ENCODE data around the gene DNAH3. TPM values are rescaled to one million over a fixed set of nuclear protein-coding genes. Genes with fewer than 3 reads are reported as not detected.

Gene DNAH3
- polyA plus RNA-seq, 2 of the 4 experiments (the other 2 are of a cell fraction) = 0.37 to 0.81 TPM

- 64% methylated on average over 3 of the region's 3 CpGs for WGBS (ENCODE audit: missing lambda C conversion rate)
- no peak overlapping the region for H3K27ac ChIP-seq
- no peak for ATAC-seq
- ChIA-PET POLR2A (interaction anchor here (0.6 kb wide), 1 partner anchor 1061 kb away, joined by 4 read pairs; no protein-coding TSS in a partner anchor), CTCF (interaction anchor here (1.7 to 6.6 kb wide), 2 partner anchors 7 to 227 kb away, joined by 3 to 31 read pairs; no protein-coding TSS in a partner anchor)
- H3K4me2 ChIP-seq = no peak overlapping the region
- no peak overlapping the region for H3K4me3 ChIP-seq
- no peaks in the 10 kb centered on the region for H3K9me3 ChIP-seq
- no peak for FAIRE-seq
- DNase-seq (ENCODE audit: low read depth in 1 of 2, low spot score in 1 of 2) = no peak
- H3K4me1 ChIP-seq = 0 out of 3 replicates have a peak, but pooled peaks cover 4% of the 10 kb centered on the region
- TF ChIP-seq PBX3 (IDR thresholded peaks at IDR 0.05) (no peak), ZNF302 (CRISPR knock-in tag; IDR thresholded peaks at IDR 0.05) (peak; percentile 70; the same call in 1 of the 2 replicates), GATA3 (IDR thresholded peaks at IDR 0.05; ENCODE audit: borderline replicate concordance) (no peak), HOXB13 (CRISPR knock-in tag; IDR thresholded peaks at IDR 0.05; ENCODE audit: low read depth) (peak; percentile 31; the same call in 1 of the 2 replicates), EP300 (IDR thresholded peaks at IDR 0.05) (no peak), ELK1 (IDR thresholded peaks at IDR 0.05; ENCODE audit: low read depth, low read length) (no peak), ZSCAN20 (CRISPR knock-in tag; IDR thresholded peaks at IDR 0.05) (peak; percentile 82; the same call in 1 of the 2 replicates), EHF (CRISPR knock-in tag; IDR thresholded peaks at IDR 0.05) (peak; percentile 67; the same call in 1 of the 2 replicates), HOXB5 (CRISPR knock-in tag; IDR thresholded peaks at IDR 0.05) (peak; percentile 69; the same call in 1 of the 2 replicates)
Observed at GRCh38 chr16:21076186-21076883, 74.3 kb downstream of the DNAH3 start.

GRCh38 chr16:21075252-21075651 lies 75.4 kb downstream of the DNAH3 start:
- DNase-seq (ENCODE audit: low read depth in 1 of 2, low spot score in 1 of 2) (no peak), ATAC-seq (no peak), FAIRE-seq (no peak)
- Histone ChIP-seq H3K9me3 (no peaks in the 10 kb centered on the region), H3K27ac (no peak overlapping the region), H3K4me3 (no peak overlapping the region), H3K4me1 (0 out of 3 replicates have a peak, but pooled peaks cover 4% of the 10 kb centered on the region), H3K4me2 (no peak overlapping the region)
- ChIA-PET CTCF (interaction anchor here (6.6 kb wide), 1 partner anchor 8 kb away, joined by 31 read pairs; no protein-coding TSS in a partner anchor), POLR2A (no interaction called here)
- 59% methylated on average over 7 of the region's 7 CpGs for WGBS (ENCODE audit: missing lambda C conversion rate)
- TF ChIP-seq HOXB13 (CRISPR knock-in tag; IDR thresholded peaks at IDR 0.05; ENCODE audit: low read depth) = no peak
- TF ChIP-seq PHF8 (IDR thresholded peaks at IDR 0.05; ENCODE audit: borderline replicate concordance, low read depth) = no peak
- TF ChIP-seq ELK1 (IDR thresholded peaks at IDR 0.05; ENCODE audit: low read depth, low read length) = no peak
- TF ChIP-seq MAFK (IDR thresholded peaks at IDR 0.05; ENCODE audit: partially characterized antibody) = no peak
- no peak for TF ChIP-seq NFE2L2 (conservative IDR thresholded peaks at IDR 0.05; ENCODE audit: low read length)
- no peak for TF ChIP-seq ZSCAN20 (CRISPR knock-in tag; IDR thresholded peaks at IDR 0.05)
- no peak for TF ChIP-seq CEBPB (IDR thresholded peaks at IDR 0.05)
- TF ChIP-seq POLR2AphosphoS2 (conservative IDR thresholded peaks at IDR 0.05; ENCODE audit: low read length) = no peak
- no peak for TF ChIP-seq ZC3H11A (IDR thresholded peaks at IDR 0.05)
- no peak for TF ChIP-seq FOSL2 (IDR thresholded peaks at IDR 0.05)
- no peak for TF ChIP-seq FOSL2 (CRISPR knock-in tag; IDR thresholded peaks at IDR 0.05)
- no peak for TF ChIP-seq RCOR1 (IDR thresholded peaks at IDR 0.05; ENCODE audit: low read depth, low read length)
- TF ChIP-seq CHD4 (IDR thresholded peaks at IDR 0.05; ENCODE audit: borderline replicate concordance) = no peak
- TF ChIP-seq HMGXB4 (CRISPR knock-in tag; IDR thresholded peaks at IDR 0.05; ENCODE audit: borderline replicate concordance) = no peak
